GM19025 (cell line): Measurements from ENCODE around the gene HPCA.

Experiments
- ATAC-seq: cut with Tn5 transposase; IDR thresholded peaks from one replicate; pipeline ENCODE4 v1.9.1; 2021; ENCODE audit warnings: mild to moderate bottlenecking, low read depth, moderate library complexity; ENCODE audit not compliant: unreplicated experiment

Gene HPCA

GRCh38 chr1:32886004-32886827 is at the start of gene HPCA:
TSS of gene HPCA (plus strand) at chr1:32886491. CDS start at chr1:32888899, 2,408 bp downstream.
- no peak for ATAC-seq

- ATAC-seq = no peak
Observed at GRCh38 chr1:32848354-32849063, 37.8 kb upstream of the HPCA start.

GRCh38 chr1:32855861-32856617 is 30.3 kb upstream of the HPCA start:
- ATAC-seq = no peak

GRCh38 chr1:32858136-32858535 is 28.2 kb upstream of the HPCA start:
- ATAC-seq = no peak

GRCh38 chr1:32858791-32859190 is 27.5 kb upstream of the HPCA start:
- ATAC-seq = no peak

GRCh38 chr1:32859915-32860314 is 26.4 kb upstream of the HPCA start:
- ATAC-seq = no peak

- ATAC-seq = no peak
Observed at GRCh38 chr1:32860566-32860965, 25.7 kb upstream of the HPCA start.

- ATAC-seq = no peak
Observed at GRCh38 chr1:32861904-32862695, 24.2 kb upstream of the HPCA start.

- no peak for ATAC-seq
Observed at GRCh38 chr1:32863218-32863880, 22.9 kb upstream of the HPCA start.

GRCh38 chr1:32863881-32864245 is 22.4 kb upstream of the HPCA start:
- no peak for ATAC-seq

- no peak for ATAC-seq
Observed at GRCh38 chr1:32864375-32865019, 21.8 kb upstream of the HPCA start.

- no peak for ATAC-seq
Observed at GRCh38 chr1:32865639-32866405, 20.5 kb upstream of the HPCA start.

GRCh38 chr1:32867151-32867550 is 19.1 kb upstream of the HPCA start:
- ATAC-seq = no peak

GRCh38 chr1:32867671-32868070 is 18.6 kb upstream of the HPCA start:
- no peak for ATAC-seq

GRCh38 chr1:32868085-32868484 is 18.2 kb upstream of the HPCA start:
- no peak for ATAC-seq

GRCh38 chr1:32868806-32869455 is 17.4 kb upstream of the HPCA start:
- no peak for ATAC-seq

- no peak for ATAC-seq
Observed at GRCh38 chr1:32869923-32870614, 16.2 kb upstream of the HPCA start.
